ENCODE data around the gene AOX1. TPM values are rescaled to one million over a fixed set of nuclear protein-coding genes. Genes with fewer than 3 reads are reported as not detected.

AOX1 gene
- total and polyA plus RNA-seq, 2 experiments from 2014 or later: 1.4 to 5.0 TPM

- TF ChIP-seq STAT1 (IDR thresholded peaks at IDR 0.05; ENCODE audit: unreplicated experiment): no peak
- TF ChIP-seq ZNF114 (CRISPR knock-in tag; IDR thresholded peaks at IDR 0.05): no peak
- no peak for TF ChIP-seq ZNF331 (CRISPR knock-in tag; IDR thresholded peaks at IDR 0.05; ENCODE audit: low read depth)
- no peak for TF ChIP-seq EZH2 (IDR thresholded peaks at IDR 0.05; ENCODE audit: low read depth, unreplicated experiment)
- TF ChIP-seq CTCF (conservative IDR thresholded peaks at IDR 0.05; ENCODE audit: low read depth in 2 of 2): no peak
- no peak for TF ChIP-seq ETS1 (IDR thresholded peaks at IDR 0.05)
- no peak for TF ChIP-seq CREB1 (CRISPR knock-in tag; IDR thresholded peaks at IDR 0.05; ENCODE audit: low read depth)
- TF ChIP-seq REST (IDR thresholded peaks at IDR 0.05; ENCODE audit: unreplicated experiment): no peak
- TF ChIP-seq JUNB (IDR thresholded peaks at IDR 0.05; ENCODE audit: unreplicated experiment): no peak
- no peak for TF ChIP-seq POLR2AphosphoS5 (IDR thresholded peaks at IDR 0.05; ENCODE audit: low read depth)
- no peak for TF ChIP-seq NANOG (IDR thresholded peaks at IDR 0.05; ENCODE audit: borderline replicate concordance)
Observed at GRCh38 chr2:200538139-200538538, 47.7 kb upstream of the AOX1 start (continued).

GRCh38 chr2:200540793-200541192 lies 45.0 kb upstream of the AOX1 start:
- ATAC-seq (no peak), DNase-seq (ENCODE audit: low spot score) (no peak)
- H4K20me1 ChIP-seq (replicated peaks; ENCODE audit: insufficient read depth): 0 out of 2 replicates have a peak, but pooled peaks cover 2% of the 10 kb centered on the region
- H3K9me2 ChIP-seq (ENCODE audit: insufficient read depth): no peaks in the 10 kb centered on the region
- H3K27me3 ChIP-seq (ENCODE audit: insufficient read depth): no peaks in the 10 kb centered on the region
- H3K4me2 ChIP-seq: no peak overlapping the region
- H3K27ac ChIP-seq (ENCODE audit: low read depth): no peak overlapping the region
- H3K9me3 Mint-ChIP-seq: no peaks in the 10 kb centered on the region
- H3K36me3 ChIP-seq (ENCODE audit: insufficient read depth): peaks cover 18% of the 10 kb centered on the region
- H3K4me3 ChIP-seq: no peak overlapping the region
- no peak overlapping the region for H2AFZ ChIP-seq
- no peaks in the 10 kb centered on the region for H3K4me1 Mint-ChIP-seq
- no peaks in the 10 kb centered on the region for H3K27me3 Mint-ChIP-seq (ENCODE audit: insufficient read depth, low read depth, poor library complexity)
- no peak overlapping the region for H3K4me3 Mint-ChIP-seq
- no peak overlapping the region for H3K27ac Mint-ChIP-seq
- no peak for TF ChIP-seq JUNB (IDR thresholded peaks at IDR 0.05; ENCODE audit: unreplicated experiment)
- no peak for TF ChIP-seq ZNF331 (CRISPR knock-in tag; IDR thresholded peaks at IDR 0.05; ENCODE audit: low read depth)
- no peak for TF ChIP-seq STAT1 (IDR thresholded peaks at IDR 0.05; ENCODE audit: unreplicated experiment)
- TF ChIP-seq REST (IDR thresholded peaks at IDR 0.05; ENCODE audit: unreplicated experiment): no peak
- no peak for TF ChIP-seq NANOG (IDR thresholded peaks at IDR 0.05; ENCODE audit: borderline replicate concordance)
- TF ChIP-seq EZH2 (IDR thresholded peaks at IDR 0.05; ENCODE audit: low read depth, unreplicated experiment): no peak
- TF ChIP-seq CTCF (conservative IDR thresholded peaks at IDR 0.05; ENCODE audit: low read depth in 2 of 2): no peak
- no peak for TF ChIP-seq CREB1 (CRISPR knock-in tag; IDR thresholded peaks at IDR 0.05; ENCODE audit: low read depth)
- no peaks in the 10 kb centered on the region for H3K79me2 ChIP-seq (replicated peaks; ENCODE audit: insufficient read depth)
- no peaks in the 10 kb centered on the region for H3K4me1 ChIP-seq (ENCODE audit: insufficient read depth)
- no peaks in the 10 kb centered on the region for H3F3A ChIP-seq (replicated peaks; ENCODE audit: low read depth)
- peaks cover 62% of the 10 kb centered on the region for H3K36me3 Mint-ChIP-seq (ENCODE audit: low read depth)

All from GM23338 (cell line).